IMR-90 (cell line): Measurements from ENCODE around the gene SH3BGRL3. TPM values are rescaled to one million over a fixed set of nuclear protein-coding genes. Genes with fewer than 3 reads are reported as not detected.
A peak's percentile ranks its signal among the peaks of the same experiment; 100 is the strongest.

Experiments used
- ATAC-seq: fragments of 200-7000 bp; cut with Tn5 transposase; 2 replicates; pipeline ENCODE4 v1.9.1; 2020; ENCODE audit warnings: low read depth, mild to moderate bottlenecking, moderate library complexity
- BruUV-seq: library from RNA; stranded (reverse); fragments of 400-500 nt; replicated peaks from 2 replicates; lab custom pipeline; 2021; lab: Mats Ljungman, UMichigan
- CTCF ChIA-PET: fragments of 300-600 bp; formaldehyde crosslinking; extraction: SDS; loops from one replicate; lab custom pipeline; 2021; ENCODE audit warnings: antibody characterized with exemption; lab: Yijun Ruan, JAX
- POLR2A ChIA-PET: fragments of 300-600 bp; sonication (Branson Sonifier 250); formaldehyde crosslinking; loops from one replicate; lab custom pipeline; 2022; ENCODE audit warnings: antibody characterized with exemption; ENCODE audit not compliant: unreplicated experiment; lab: Charles Lee
- DNase-seq: peaks from one replicate; pipeline ENCODE4 v3.0.0; 2013
- H2AFZ ChIP-seq: replicated peaks from 2 replicates; pipeline ENCODE3; 2013; ENCODE audit warnings: low read length, mild to moderate bottlenecking; ENCODE audit not compliant: poor library complexity
- H2AK5ac ChIP-seq: 2 replicates; pipeline ENCODE4 v1.6.1; 2013; ENCODE audit warnings: low read depth, low read length, inconsistent platforms
- H2AK9ac ChIP-seq: replicated peaks from 2 replicates; pipeline ENCODE3; 2013; ENCODE audit warnings: mild to moderate bottlenecking, low read depth, low read length, moderate library complexity; ENCODE audit not compliant: poor library complexity
- H2BK120ac ChIP-seq: 2 replicates; pipeline ENCODE4 v1.6.1; 2013; ENCODE audit warnings: low read depth, low read length, inconsistent platforms
- H2BK15ac ChIP-seq: 3 replicates; pipeline ENCODE4 v1.6.1; 2013; ENCODE audit warnings: low read depth, low read length, inconsistent platforms
- H2BK20ac ChIP-seq: 2 replicates; pipeline ENCODE4 v1.6.1; 2013; ENCODE audit warnings: low read depth, mild to moderate bottlenecking, inconsistent platforms, low read length, moderate library complexity
- H2BK5ac ChIP-seq: 2 replicates; pipeline ENCODE4 v1.6.1; 2013; ENCODE audit warnings: mild to moderate bottlenecking, low read depth, low read length, inconsistent platforms; ENCODE audit not compliant: poor library complexity, severe bottlenecking
- H3K14ac ChIP-seq: replicated peaks from 2 replicates; pipeline ENCODE4 v1.6.1; 2013; ENCODE audit warnings: low read depth, low read length, inconsistent platforms
- H3K18ac ChIP-seq: 2 replicates; pipeline ENCODE4 v1.6.1; 2013; ENCODE audit warnings: low read depth, low read length, control low read depth
- H3K23ac ChIP-seq: 2 replicates; pipeline ENCODE4 v1.6.1; 2013; ENCODE audit warnings: low read depth, low read length, inconsistent platforms
- H3K27ac ChIP-seq: 2 replicates; pipeline ENCODE4 v1.5.1; 2013; ENCODE audit warnings: mild to moderate bottlenecking, control low read depth, low read length; ENCODE audit not compliant: insufficient read depth
- H3K27me3 ChIP-seq: 2 replicates; pipeline ENCODE4 v1.6.1; 2013; ENCODE audit warnings: low read length; ENCODE audit not compliant: control insufficient read depth, insufficient read depth
- H3K36me3 ChIP-seq: 2 replicates; pipeline ENCODE4 v1.6.1; 2013; ENCODE audit warnings: low read length, mixed read lengths; ENCODE audit not compliant: control insufficient read depth, insufficient read depth
- H3K4ac ChIP-seq: 2 replicates; pipeline ENCODE4 v1.6.1; 2013; ENCODE audit warnings: low read depth, low read length, inconsistent platforms
- H3K4me1 ChIP-seq: 2 replicates; pipeline ENCODE4 v1.6.1; 2013; ENCODE audit warnings: low read length, mixed read lengths; ENCODE audit not compliant: control insufficient read depth, insufficient read depth
- H3K4me2 ChIP-seq: 2 replicates; pipeline ENCODE4 v1.6.1; 2013; ENCODE audit warnings: low read depth, mild to moderate bottlenecking, control low read depth, low read length, moderate library complexity
- H3K4me3 ChIP-seq: 2 replicates; pipeline ENCODE4 v1.5.1; 2013; ENCODE audit warnings: low read depth, mild to moderate bottlenecking, control low read depth, low read length, moderate library complexity; ENCODE audit not compliant: insufficient read depth
- H3K56ac ChIP-seq: 2 replicates; pipeline ENCODE4 v1.6.1; 2013; ENCODE audit warnings: low read length, inconsistent platforms; ENCODE audit not compliant: insufficient read depth; ENCODE audit errors: extremely low read depth
- H3K79me1 ChIP-seq, 2 experiments: 2 replicates each; pipeline ENCODE4 v1.6.1; 2013; ENCODE audit warnings: low read length in 2 of 2, inconsistent platforms in 1 of 2, low read depth in 1 of 2
- H3K9ac ChIP-seq: 2 replicates; pipeline ENCODE4 v1.6.1; 2013; ENCODE audit warnings: low read depth, low read length, control low read depth
- H3K9me1 ChIP-seq: 2 replicates; pipeline ENCODE4 v1.6.1; 2013; ENCODE audit warnings: low read length, inconsistent platforms; ENCODE audit not compliant: insufficient read depth
- H3K9me3 ChIP-seq: 2 replicates; pipeline ENCODE4 v1.6.1; 2013; ENCODE audit warnings: low read length; ENCODE audit not compliant: control insufficient read depth, insufficient read depth
- H4K20me1 ChIP-seq: 2 replicates; pipeline ENCODE4 v1.6.1; 2013; ENCODE audit warnings: low read length, inconsistent platforms; ENCODE audit not compliant: insufficient read depth
- H4K5ac ChIP-seq: 2 replicates; pipeline ENCODE4 v1.6.1; 2013; ENCODE audit warnings: mild to moderate bottlenecking, low read depth, low read length, control low read depth
- H4K8ac ChIP-seq, 2 experiments: 2 replicates each; pipeline ENCODE4 v1.6.1; 2013; ENCODE audit warnings: low read depth in 2 of 2, low read length in 2 of 2, control low read depth in 1 of 2, inconsistent platforms in 1 of 2
- H4K91ac ChIP-seq: 2 replicates; pipeline ENCODE4 v1.6.1; 2013; ENCODE audit warnings: low read depth, low read length, inconsistent platforms; ENCODE audit not compliant: insufficient read depth
- FOS ChIP-seq: fragments of 150-350 bp; IDR thresholded peaks from 2 replicates; pipeline ENCODE4 v1.6.1; 2016; ENCODE audit warnings: low read depth, low read length
- MAZ ChIP-seq: IDR thresholded peaks from 2 replicates; pipeline ENCODE4 v1.6.1; 2012; ENCODE audit warnings: low read depth, mild to moderate bottlenecking, low read length, improper control_type of control experiment, moderate library complexity, borderline replicate concordance
- NFE2L2 ChIP-seq: fragments of 150-350 bp; IDR thresholded peaks from 2 replicates; pipeline ENCODE4 v1.6.1; 2016; ENCODE audit warnings: low read depth, mild to moderate bottlenecking, low read length
- WGBS, 2 experiments: methylation state at CpG; one replicate each; pipeline versions ENCODE4 v1.1.5 to v1.1.7; 2013; ENCODE audit warnings: missing lambda C conversion rate in 2 of 2; ENCODE audit not compliant: insufficient read length in 1 of 2; ENCODE audit errors: extremely low coverage in 2 of 2; 5-methylcytosine and 5-hydroxymethylcytosine counted together
- dilution Hi-C: fragments of 300-500 bp; cut with HindIII; formaldehyde crosslinking; loops from one replicate; pipeline ENCODE4 v1.14.3; 2018; ENCODE audit warnings: low sequenced_read_pairs; ENCODE audit not compliant: unreplicated experiment
- in situ Hi-C: fragments of 300-500 bp; cut with MboI; formaldehyde crosslinking; loops from 3 replicates; pipeline ENCODE4 v1.14.3; 2019; ENCODE audit warnings: low sequenced_read_pairs, inconsistent platforms, mixed read lengths
- intact Hi-C: fragments of 100-400 bp; cut with micrococcal nuclease; formaldehyde crosslinking; loops from 2 replicates; pipeline ENCODE4 v1.10.0; 2022
- polyA plus RNA-seq, 3 experiments: library from polyadenylated mRNA; depleted of rRNA; stranded (reverse); fragments of >200 nt; gene quantifications; 2 replicates each; pipeline ENCODE4 v1.2.3, GENCODE V29; 2012; ENCODE audit warnings: low replicate concordance in 1 of 3
- total RNA-seq: library from RNA; depleted of rRNA; stranded (reverse); fragments of >200 nt; gene quantifications from 2 replicates; pipeline ENCODE4 v1.2.3, GENCODE V29; 2012

SH3BGRL3 gene
- total and polyA plus RNA-seq, 2 of the 4 experiments (the other 2 are of a cell fraction) = 35.0 to 483 TPM

DNA sequence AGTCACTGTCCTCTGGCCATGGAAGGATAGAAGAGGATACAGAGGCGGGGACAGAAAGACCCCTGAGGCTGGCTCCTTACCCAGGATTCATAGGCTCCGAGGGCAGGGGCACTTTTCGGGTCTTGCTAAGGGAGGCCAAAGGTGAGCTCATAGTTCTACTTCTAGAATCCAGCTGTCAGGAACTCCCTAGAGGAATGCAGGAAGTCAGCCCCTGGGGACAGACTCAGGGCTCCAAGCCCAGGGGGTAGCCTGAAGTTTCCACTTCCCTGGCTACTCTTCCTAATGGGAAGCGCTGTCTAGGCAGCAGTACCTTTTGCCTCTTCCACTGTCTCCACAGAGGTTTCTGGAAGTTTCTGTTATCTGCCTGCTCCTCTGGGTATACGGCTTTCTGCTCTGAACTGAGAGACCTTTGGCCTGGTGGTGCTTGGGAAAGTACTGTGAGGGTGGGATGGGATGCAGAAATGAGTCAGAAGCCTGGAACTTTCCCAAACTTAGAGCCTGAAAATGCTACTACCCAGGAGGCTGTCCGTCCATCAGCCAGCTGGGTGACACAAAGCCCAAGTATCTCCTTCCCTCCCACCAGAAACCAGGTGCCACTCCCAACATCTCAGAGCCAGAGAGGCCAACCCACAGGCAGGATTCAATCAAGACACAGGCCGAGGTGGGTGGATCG lies 23.0 kb downstream of the SH3BGRL3 start:
- Histone ChIP-seq H2BK20ac (peak overlapping the region; percentile 82), H4K20me1 (no peaks in the 10 kb centered on the region), H3K4me2 (0 out of 2 replicates have a peak overlapping the region, but pooled peaks have one; percentile 2), H2BK5ac (peak overlapping the region; percentile 42), H2AK9ac (peak overlapping the region; percentile 68), H3K9me3 (no peaks in the 10 kb centered on the region), H3K36me3 (no peaks in the 10 kb centered on the region), H3K4me1 (peaks cover 17% of the 10 kb centered on the region), H2BK120ac (peak overlapping the region; percentile 92), H4K8ac (peak overlapping the region; percentile 45 to 91), H3K23ac (peak overlapping the region; percentile 89; the same call in 1 of the 2 replicates), H3K27me3 (no peaks in the 10 kb centered on the region), H2BK15ac (peak overlapping the region; percentile 1; the same call in 1 of the 3 replicates), H2AK5ac (peak overlapping the region; percentile 78), H3K18ac (peak overlapping the region; percentile 33; the same call in 1 of the 2 replicates), H2AFZ (peak overlapping the region; percentile 93), H4K91ac (peak overlapping the region; percentile 87), H3K79me1 (peaks cover 12 to 48% of the 10 kb centered on the region in 2 experiments; a peak in 3 of 4 replicates), H3K27ac (peak overlapping the region; percentile 42), H3K4me3 (no peak overlapping the region), H3K9ac (no peak overlapping the region), H3K4ac (peak overlapping the region; percentile 86), H4K5ac (peak overlapping the region; percentile 23; the same call in 1 of the 2 replicates), H3K9me1 (peaks cover 25% of the 10 kb centered on the region), H3K56ac (peak overlapping the region; percentile 5), H3K14ac (peak overlapping the region; percentile 81)
- POLR2A ChIA-PET = no interaction called here
- dilution Hi-C loops (no loop called here), intact Hi-C loops (no loop called here), in situ Hi-C loops (no loop called here)
- ATAC-seq (peak; percentile 31), DNase-seq (peak; percentile 88)
- no TSS peak for BruUV-seq
- no CpG with 5 or more reads among the region's 8 CpGs for WGBS, 2 experiments
- CTCF ChIA-PET = no interaction called here
- TF ChIP-seq FOS (peak; percentile 54; the same call in 1 of the 2 replicates), NFE2L2 (no peak), MAZ (peak; percentile 19; the same call in 1 of the 2 replicates)
